Uterine smooth muscle cell (primary cell): ENCODE measurements around the gene CAMSAP2. TPM values are rescaled to one million over a fixed set of nuclear protein-coding genes. Genes with fewer than 3 reads are reported as not detected.

Experiments
- total RNA-seq: library from RNA; depleted of rRNA; stranded (reverse); fragments of >200 nt; gene quantifications from 2 replicates; pipeline ENCODE4 v1.2.3, GENCODE V29; 2014

Gene CAMSAP2
- 32.3 and 36.6 TPM in 2 replicates for total RNA-seq

GRCh38 chr1:200738327-200738948, at the start of gene CAMSAP2:
CAMSAP2 (plus strand) TSS chr1:200738893; CDS start chr1:200739828, 935 bp downstream.

DNA sequence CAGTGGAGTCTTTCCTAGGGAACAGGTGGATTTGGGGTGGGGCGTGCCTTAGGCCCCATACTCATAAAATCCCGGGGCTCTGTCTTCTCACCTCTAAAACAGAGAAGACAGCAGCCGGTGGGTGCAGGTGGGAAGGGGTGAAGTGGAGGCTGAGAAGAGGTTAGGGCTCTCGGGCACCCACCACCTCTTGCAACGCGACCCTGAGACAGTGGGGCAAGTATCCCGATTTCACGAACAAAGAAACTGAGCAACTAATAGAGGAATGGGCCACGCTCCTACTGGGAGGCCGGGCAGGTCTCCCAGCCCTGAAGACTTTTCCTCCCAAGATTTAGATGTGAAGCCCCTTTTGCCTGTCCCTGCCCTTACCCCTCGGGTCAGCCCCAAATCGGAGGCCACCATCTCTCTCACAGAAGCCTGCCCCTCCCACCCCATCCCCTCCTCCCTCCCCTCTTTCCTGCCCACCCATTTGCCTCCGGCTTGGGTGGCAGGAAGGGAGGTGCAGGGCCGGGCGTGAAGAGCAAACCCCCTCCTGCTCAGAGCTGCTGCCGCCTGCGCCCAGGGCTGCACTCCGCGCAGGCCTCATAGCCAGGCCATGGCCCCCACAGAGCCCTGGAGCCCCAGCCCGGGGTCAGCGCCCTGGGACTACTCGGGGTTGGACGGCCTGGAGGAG, 133.9 kb downstream of the CAMSAP2 start, which contains the start of gene GPR25:
TSS of gene GPR25 (plus strand) at position 536 of the 670 bp plus-strand sequence. CDS start at position 593, 57 bp downstream.

DNA sequence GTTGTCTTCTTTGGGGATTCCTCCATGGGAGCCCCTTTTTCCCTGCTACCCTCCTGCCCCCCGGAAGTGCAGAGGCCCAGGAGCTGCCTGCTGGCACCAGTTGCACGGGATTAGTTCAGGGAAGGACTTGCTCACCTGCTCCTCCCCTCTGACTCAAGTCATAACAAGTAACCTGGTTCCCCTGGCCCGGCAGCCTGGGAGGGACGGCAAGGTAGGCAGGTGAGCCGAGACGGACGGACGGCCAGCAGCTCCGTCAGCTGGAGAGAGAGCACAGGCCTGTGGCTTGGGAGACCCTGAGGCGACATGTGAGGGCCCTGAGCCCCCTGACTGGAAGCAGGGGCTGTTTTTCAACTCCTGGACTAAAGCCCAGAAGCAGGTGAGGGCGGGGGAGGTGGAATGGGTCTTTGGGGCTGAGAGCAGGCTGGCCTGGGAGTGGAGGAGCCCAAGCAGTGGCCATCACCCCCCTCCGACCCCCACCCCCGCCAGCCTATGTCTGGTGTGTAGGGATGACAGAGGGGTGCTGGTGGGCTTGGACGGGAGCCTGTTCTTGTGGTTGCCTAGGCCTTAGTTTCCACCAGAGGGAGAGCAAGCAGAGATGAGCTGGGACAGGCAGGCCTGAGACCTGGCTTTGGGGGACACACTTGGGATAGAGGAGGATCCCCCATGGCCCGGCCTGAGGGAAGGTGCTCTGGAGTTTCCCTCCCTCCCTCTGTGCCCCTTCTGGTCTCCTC, 156.2 kb downstream of the CAMSAP2 start, which contains the start of gene INAVA:
TSS of gene INAVA (plus strand) at position 189 of the 731 bp plus-strand sequence. CDS start 3,501 bp downstream, outside the sequence.

Other genes starting within 250 kb of the CAMSAP2 start
- gene KIF14, start 118.1 kb upstream of the CAMSAP2 start, total RNA-seq, result 8.5 and 32.2 TPM in 2 replicates
- gene DDX59, start 69.0 kb upstream of the CAMSAP2 start, total RNA-seq, result 22.1 and 23.5 TPM in 2 replicates
- not detected in 2 replicates for gene GPR25, start 134.1 kb downstream of the CAMSAP2 start, total RNA-seq
- not detected in 2 replicates for gene INAVA, start 156.0 kb downstream of the CAMSAP2 start, total RNA-seq